Natural killer cell treated with Interleukin-12 subunit alpha and Interleukin-12 subunit beta and Interleukin-15 and Interleukin-18, amount 100 ng/mL, for 72 hours (primary cell): ENCODE results near the gene CPEB3. TPM values are rescaled to one million over a fixed set of nuclear protein-coding genes. Genes with fewer than 3 reads are reported as not detected.

Source experiments
- ATAC-seq, 2 donors: fragments of 150-1000 bp; cut with Tn5 transposase in 1 of 2; sonication (Bioruptor Pico), chemical (Tn5 transposase) in 1 of 2; 2 replicates each; pipeline ENCODE4 v1.10.0; 2021
- DNase-seq: peaks from one replicate; pipeline ENCODE4 v3.0.0; 2022; ENCODE audit warnings: low spot score
- H3K27ac Mint-ChIP-seq, 2 donors: 1 replicate in 1 of 2; 2 replicates in 1 of 2; pipeline ENCODE4 v1.8.0; 2022; ENCODE audit warnings: mixed read lengths in 2 of 2, mild to moderate bottlenecking in 1 of 2, moderate library complexity in 1 of 2
- H3K27me3 Mint-ChIP-seq, 2 donors: 1 replicate in 1 of 2; 2 replicates in 1 of 2; pipeline ENCODE4 v1.8.0; 2022; ENCODE audit warnings: mixed read lengths in 2 of 2
- H3K36me3 Mint-ChIP-seq: one replicate; pipeline ENCODE4 v1.8.0; 2022; ENCODE audit warnings: mixed read lengths
- H3K4me1 Mint-ChIP-seq, 2 donors: 1 replicate in 1 of 2; 2 replicates in 1 of 2; pipeline ENCODE4 v1.8.0; 2022; ENCODE audit warnings: low read depth in 2 of 2, mixed read lengths in 2 of 2, mild to moderate bottlenecking in 1 of 2
- H3K4me3 Mint-ChIP-seq: one replicate; pipeline ENCODE4 v1.8.0; 2022; ENCODE audit warnings: mixed read lengths
- H3K9me3 Mint-ChIP-seq: 2 replicates; pipeline ENCODE4 v1.8.0; 2022; ENCODE audit warnings: mixed read lengths
- total RNA-seq, 2 donors: library from RNA; stranded (reverse); gene quantifications; one replicate each; pipeline ENCODE4 v1.2.3, GENCODE V29; 2022

The CPEB3 gene
- total RNA-seq, 2 donors from 2014 or later, result 4.0 to 4.8 TPM

DNA sequence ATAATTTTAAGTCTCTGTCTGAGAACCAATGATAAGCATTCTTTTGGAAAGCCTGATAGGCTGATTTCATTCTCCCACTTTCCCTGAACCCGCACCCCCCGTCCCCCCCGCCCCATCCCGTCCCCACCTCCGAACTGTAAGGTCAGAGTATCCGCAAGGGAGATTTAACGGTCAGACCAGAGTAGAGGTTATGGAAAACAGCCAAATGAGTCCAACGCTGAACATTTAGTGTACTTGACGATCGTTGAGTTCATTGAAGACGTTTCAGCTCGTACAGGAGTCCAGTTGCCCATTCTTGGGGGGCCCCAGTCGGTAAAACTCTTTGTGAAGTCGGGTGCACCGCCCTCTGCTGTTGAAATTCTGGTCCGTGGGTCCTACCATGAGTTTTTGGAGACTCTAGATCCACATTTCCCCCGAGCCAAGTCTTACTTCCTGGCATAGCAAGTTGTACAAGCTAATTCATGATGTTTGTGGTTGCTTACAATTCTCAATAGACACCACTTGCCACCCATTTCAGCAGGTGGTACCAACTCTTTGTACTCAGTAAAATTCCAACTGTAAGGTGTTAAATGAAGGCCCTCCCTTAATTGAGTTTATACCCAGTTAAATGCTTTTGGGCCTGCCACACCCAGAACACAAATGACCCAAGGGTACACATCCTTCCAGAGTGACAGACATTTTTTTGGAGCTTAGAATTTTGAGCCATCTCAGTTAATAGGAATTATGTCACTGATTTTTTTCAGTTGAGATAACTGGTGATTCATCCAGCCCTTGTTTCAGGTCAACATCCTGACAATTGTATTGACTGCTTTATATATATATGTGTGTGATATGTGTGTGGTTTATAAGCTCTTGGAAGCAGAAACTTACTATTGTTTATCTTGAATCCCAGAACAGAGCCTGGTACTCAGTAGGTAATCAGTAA is 1.3 kb upstream of the CPEB3 start:
- ATAC-seq, result no peak
- Mint-ChIP-seq H3K4me1 (peaks cover 18 to 27% of the 10 kb centered on the region in 2 donors), H3K9me3 (no peaks in the 10 kb centered on the region), H3K27ac (peak overlapping the region; percentile 69 to 83), H3K4me3 (peak overlapping the region; percentile 93), H3K27me3 (no peaks in the 10 kb centered on the region), H3K36me3 (no peaks in the 10 kb centered on the region)
- no peak for DNase-seq

GRCh38 chr10:92291616-92291865 is 663 bp upstream of the CPEB3 start:
- Mint-ChIP-seq H3K27me3 (no peaks in the 10 kb centered on the region), H3K4me3 (peak overlapping the region; percentile 93), H3K9me3 (no peaks in the 10 kb centered on the region), H3K36me3 (no peaks in the 10 kb centered on the region), H3K4me1 (peaks cover 15 to 25% of the 10 kb centered on the region in 2 donors), H3K27ac (peak overlapping the region in 1 of 2 donors; percentile 83)
- DNase-seq (no peak), ATAC-seq (no peak)

- H3K4me3 Mint-ChIP-seq, result peak overlapping the region; percentile 93
- peak; percentile 5 to 28 for ATAC-seq
Observed at GRCh38 chr10:92290076-92290836, 622 bp downstream of the CPEB3 start.

GRCh38 chr10:92284112-92284704 is 6.7 kb downstream of the CPEB3 start:
- H3K9me3 Mint-ChIP-seq, result no peaks in the 10 kb centered on the region
- H3K27me3 Mint-ChIP-seq, result no peaks in the 10 kb centered on the region
- peak overlapping the region; percentile 54 to 92 for H3K27ac Mint-ChIP-seq
- ATAC-seq (no peak), DNase-seq (no peak)
- H3K4me3 Mint-ChIP-seq, result peak overlapping the region; percentile 53
- H3K36me3 Mint-ChIP-seq, result no peaks in the 10 kb centered on the region
- peaks cover 10 to 22% of the 10 kb centered on the region in 2 donors for H3K4me1 Mint-ChIP-seq

More at GRCh38 chr10:92290076-92290836, 622 bp downstream of the CPEB3 start:
- Mint-ChIP-seq H3K4me1 (peaks cover 19 to 26% of the 10 kb centered on the region in 2 donors), H3K27me3 (no peaks in the 10 kb centered on the region), H3K9me3 (no peaks in the 10 kb centered on the region), H3K36me3 (no peaks in the 10 kb centered on the region), H3K27ac (peak overlapping the region; percentile 76 to 89)
- DNase-seq, result no peak

DNA sequence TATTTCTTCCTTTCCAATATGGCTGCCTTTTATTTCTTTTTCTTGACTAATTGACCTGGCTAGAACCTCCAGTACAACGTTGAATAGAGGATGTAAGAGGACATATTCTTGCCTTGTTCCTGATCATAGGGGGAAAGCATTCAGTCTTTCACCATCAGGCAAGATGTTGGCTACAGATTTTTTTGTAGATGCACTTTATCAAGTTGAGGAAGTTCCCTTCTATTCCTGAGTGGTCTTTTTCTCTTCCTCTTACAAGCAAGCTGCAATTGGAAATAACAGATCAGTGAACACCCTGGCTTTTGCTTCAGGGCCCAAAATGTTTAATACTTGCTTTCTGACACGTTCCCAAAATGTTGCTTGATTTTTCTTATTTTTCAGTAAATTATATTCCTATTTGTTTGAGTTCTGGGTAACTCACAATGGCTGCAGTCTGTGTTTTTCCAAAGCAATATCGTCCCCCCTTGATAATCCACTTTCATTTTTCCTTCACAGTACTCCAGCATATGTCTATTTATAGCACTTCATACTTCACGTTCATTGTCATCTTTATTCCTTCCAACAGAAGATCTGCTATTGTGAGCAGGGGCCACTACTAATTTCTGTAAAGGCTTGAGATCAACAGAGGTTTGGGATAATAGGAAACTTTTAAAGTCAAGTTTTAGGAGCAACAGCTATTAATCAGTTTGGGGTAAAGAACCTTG is 11.7 kb downstream of the CPEB3 start:
- no peak overlapping the region for H3K27ac Mint-ChIP-seq
- no peaks in the 10 kb centered on the region for H3K9me3 Mint-ChIP-seq
- ATAC-seq (no peak), DNase-seq (no peak)
- H3K4me1 Mint-ChIP-seq, result peaks cover 2 to 12% of the 10 kb centered on the region in 2 donors
- no peak overlapping the region for H3K4me3 Mint-ChIP-seq
- H3K36me3 Mint-ChIP-seq, result no peaks in the 10 kb centered on the region
- H3K27me3 Mint-ChIP-seq, result no peaks in the 10 kb centered on the region

DNA sequence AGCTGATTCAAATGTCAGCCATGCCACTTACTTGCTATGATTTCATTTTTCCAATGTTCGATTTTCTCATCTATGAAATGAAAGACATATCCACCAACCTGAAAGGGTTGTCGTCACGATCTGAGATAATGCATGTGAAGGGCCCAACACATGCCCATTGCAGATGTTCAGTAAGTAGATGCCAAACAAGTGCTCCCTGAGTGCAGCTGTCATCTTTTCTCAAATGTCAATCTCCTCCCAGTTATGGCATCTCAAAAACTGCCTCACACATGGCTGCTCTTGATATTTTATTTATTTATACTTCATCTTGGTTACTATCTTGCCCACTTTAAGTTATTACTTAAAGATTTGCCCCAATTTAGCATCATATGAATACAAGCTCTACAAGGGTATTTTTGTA is 16.8 kb downstream of the CPEB3 start:
- no peak for ATAC-seq
- Mint-ChIP-seq H3K4me3 (no peak overlapping the region), H3K27me3 (no peaks in the 10 kb centered on the region), H3K4me1 (peaks cover 0 to 6% of the 10 kb centered on the region in 2 donors), H3K27ac (no peak overlapping the region), H3K9me3 (no peaks in the 10 kb centered on the region), H3K36me3 (no peaks in the 10 kb centered on the region)
- no peak for DNase-seq

DNA sequence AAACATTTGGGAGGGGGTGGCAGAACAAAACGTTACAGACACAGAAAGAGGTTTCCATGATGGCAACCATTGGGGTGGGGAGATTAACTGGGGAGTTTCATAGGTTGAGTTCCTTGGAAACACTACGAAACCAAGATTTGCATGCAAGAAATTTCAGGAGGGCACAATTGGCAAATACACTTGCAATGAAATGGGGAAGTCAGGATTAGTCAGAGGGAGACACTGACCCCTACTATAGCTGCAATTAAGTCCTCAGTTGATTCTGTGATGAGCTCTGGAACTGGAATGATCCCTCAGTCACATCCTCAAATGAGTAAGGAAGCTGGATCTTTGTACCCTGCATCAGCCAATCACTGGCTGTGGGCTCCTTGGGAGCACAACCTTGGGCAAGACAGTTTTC is 22.1 kb downstream of the CPEB3 start:
- no peak overlapping the region for H3K4me3 Mint-ChIP-seq
- H3K27me3 Mint-ChIP-seq, result no peaks in the 10 kb centered on the region
- DNase-seq, result no peak
- no peak overlapping the region for H3K27ac Mint-ChIP-seq
- ATAC-seq, result no peak
- H3K36me3 Mint-ChIP-seq, result no peaks in the 10 kb centered on the region
- H3K9me3 Mint-ChIP-seq, result no peaks in the 10 kb centered on the region
- peaks cover 10 to 12% of the 10 kb centered on the region in 2 donors for H3K4me1 Mint-ChIP-seq

DNA sequence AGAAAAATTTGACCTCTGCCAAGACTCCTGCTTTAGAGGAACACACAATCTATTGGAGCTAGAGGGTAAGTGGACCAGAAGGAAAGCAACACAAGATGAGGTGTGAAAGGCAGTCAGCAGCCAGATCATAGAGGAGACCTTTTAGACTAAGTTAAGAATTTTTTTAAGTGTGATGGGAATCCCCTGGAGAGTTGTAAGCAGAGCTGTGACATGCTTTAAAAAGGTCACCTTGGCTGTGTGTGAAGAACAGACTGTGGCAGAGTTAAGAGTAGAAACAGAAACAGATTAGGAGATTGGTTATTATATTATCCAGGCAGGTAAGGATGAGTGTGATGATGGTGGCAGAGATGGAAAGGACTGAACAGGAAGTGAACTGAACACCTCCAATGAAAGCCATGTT is 23.5 kb downstream of the CPEB3 start:
- Mint-ChIP-seq H3K36me3 (no peaks in the 10 kb centered on the region), H3K4me1 (peaks cover 10 to 12% of the 10 kb centered on the region in 2 donors), H3K27me3 (no peaks in the 10 kb centered on the region), H3K9me3 (no peaks in the 10 kb centered on the region), H3K4me3 (no peak overlapping the region), H3K27ac (peak overlapping the region in 1 of 2 donors; percentile 19)
- no peak for ATAC-seq
- DNase-seq, result no peak

- Mint-ChIP-seq H3K4me3 (no peak overlapping the region), H3K4me1 (peaks cover 10 to 12% of the 10 kb centered on the region in 2 donors), H3K27me3 (no peaks in the 10 kb centered on the region), H3K36me3 (no peaks in the 10 kb centered on the region), H3K9me3 (no peaks in the 10 kb centered on the region), H3K27ac (no peak overlapping the region)
- ATAC-seq (no peak), DNase-seq (no peak)
Observed at GRCh38 chr10:92265687-92266258, 25.1 kb downstream of the CPEB3 start.

DNA sequence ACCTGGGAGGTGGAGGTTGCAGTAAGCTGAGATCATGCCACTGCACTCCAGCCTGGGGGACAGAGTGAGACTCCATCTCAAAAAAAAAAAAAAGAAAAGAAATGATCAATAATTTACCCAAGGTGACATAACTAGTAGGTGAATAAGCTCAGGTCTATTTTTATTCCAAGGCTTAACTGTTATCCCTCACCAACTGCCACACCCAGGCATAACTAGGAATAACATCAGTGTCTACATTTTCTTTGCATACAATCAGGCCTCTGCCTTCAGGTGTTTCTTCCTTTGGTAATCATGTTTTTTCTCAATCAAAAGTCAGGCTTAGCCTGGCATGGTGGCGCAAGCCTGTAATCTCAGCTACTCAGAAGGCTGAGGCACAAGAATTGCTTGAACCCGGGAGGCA is 26.6 kb downstream of the CPEB3 start:
- H3K4me1 Mint-ChIP-seq, result peaks cover 6 to 12% of the 10 kb centered on the region in 2 donors
- no peaks in the 10 kb centered on the region for H3K36me3 Mint-ChIP-seq
- no peak overlapping the region for H3K27ac Mint-ChIP-seq
- no peaks in the 10 kb centered on the region for H3K9me3 Mint-ChIP-seq
- no peak overlapping the region for H3K4me3 Mint-ChIP-seq
- DNase-seq (no peak), ATAC-seq (no peak)
- H3K27me3 Mint-ChIP-seq, result no peaks in the 10 kb centered on the region

GRCh38 chr10:92263396-92263795 is 27.5 kb downstream of the CPEB3 start:
- H3K36me3 Mint-ChIP-seq, result no peaks in the 10 kb centered on the region
- DNase-seq (no peak), ATAC-seq (no peak)
- H3K4me3 Mint-ChIP-seq, result no peak overlapping the region
- no peak overlapping the region for H3K27ac Mint-ChIP-seq
- no peaks in the 10 kb centered on the region for H3K9me3 Mint-ChIP-seq
- H3K27me3 Mint-ChIP-seq, result no peaks in the 10 kb centered on the region
- peaks cover 6 to 12% of the 10 kb centered on the region in 2 donors for H3K4me1 Mint-ChIP-seq

GRCh38 chr10:92248566-92248965 is 42.3 kb downstream of the CPEB3 start:
- Mint-ChIP-seq H3K4me1 (peaks cover under 1% of the 10 kb centered on the region in 2 donors), H3K27me3 (no peaks in the 10 kb centered on the region), H3K9me3 (no peaks in the 10 kb centered on the region), H3K4me3 (no peak overlapping the region), H3K36me3 (no peaks in the 10 kb centered on the region), H3K27ac (no peak overlapping the region)
- ATAC-seq (no peak), DNase-seq (no peak)

- DNase-seq (no peak), ATAC-seq (no peak)
- Mint-ChIP-seq H3K27ac (no peak overlapping the region), H3K4me3 (no peak overlapping the region), H3K36me3 (no peaks in the 10 kb centered on the region), H3K27me3 (no peaks in the 10 kb centered on the region), H3K9me3 (no peaks in the 10 kb centered on the region), H3K4me1 (peaks cover 17 to 31% of the 10 kb centered on the region in 2 donors)
Observed at GRCh38 chr10:92244796-92245195, 46.1 kb downstream of the CPEB3 start.
